GM12891 (cell line): ENCODE results near the gene MYOCOS.
"Not testable (repeated sequence)": the region's sequence is repeated elsewhere in the genome, so short reads cannot be mapped to it uniquely, and the experiment has no call there.

ENCODE experiments used
- POLR2A ChIP-seq: IDR thresholded peaks from 2 replicates; pipeline ENCODE4 v1.6.1; 2011; ENCODE audit warnings: low read depth, low read length, control low read depth
- POLR2AphosphoS5 ChIP-seq: IDR thresholded peaks from 2 replicates; pipeline ENCODE4 v1.6.1; 2011; ENCODE audit warnings: low read depth, low read length, control low read depth

DNA sequence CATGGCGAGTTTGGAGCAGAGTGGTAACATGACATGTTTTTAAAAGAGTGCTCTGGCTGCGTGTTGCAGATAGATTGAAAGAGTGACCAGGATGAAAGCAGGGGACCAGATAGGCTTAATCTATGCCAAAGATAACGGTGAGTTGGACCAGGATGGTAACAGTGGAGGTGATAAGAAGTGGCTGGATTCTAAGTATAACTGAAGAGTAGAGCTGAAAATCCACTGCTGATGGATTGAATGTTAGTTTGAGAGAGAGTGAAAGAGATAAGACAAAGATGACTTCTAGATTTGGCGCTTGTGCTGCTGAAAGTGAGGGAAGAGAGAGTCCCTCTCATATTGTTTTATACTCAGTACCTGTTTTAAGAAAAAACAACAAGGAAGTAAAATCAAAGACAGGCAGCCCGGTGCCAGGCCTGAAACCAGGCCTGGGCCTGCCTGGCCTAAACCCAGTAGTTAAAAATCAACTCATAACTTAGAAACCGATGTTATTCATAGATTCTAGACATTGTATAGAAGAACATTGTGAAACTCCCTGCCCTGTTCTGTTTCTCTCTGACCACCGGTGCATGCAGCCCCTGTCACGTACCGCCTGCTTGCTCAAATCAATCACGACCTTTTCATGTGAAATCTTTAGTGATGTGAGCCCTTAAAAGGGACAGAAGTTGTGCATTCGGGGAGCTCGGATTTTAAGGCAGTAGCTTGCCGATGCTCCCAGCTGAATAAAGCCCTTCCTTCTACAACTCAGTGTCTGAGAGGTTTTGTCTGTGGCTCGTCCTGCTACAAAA lies 6.7 kb upstream of the MYOCOS start:
- not testable (repeated sequence) for TF ChIP-seq POLR2A, POLR2AphosphoS5
